ENCODE data around the gene BIRC5. TPM values are rescaled to one million over a fixed set of nuclear protein-coding genes. Genes with fewer than 3 reads are reported as not detected.

Gene BIRC5
- total and polyA plus RNA-seq, 8 donors, result 4.8 to 43.4 (median 23.7) TPM

GRCh38 chr17:78182504-78182903 lies 31.5 kb upstream of the BIRC5 start:
- Histone ChIP-seq H3K27ac (no peak overlapping the region), H3K27me3 (no peaks in the 10 kb centered on the region), H3K36me3 (no peaks in the 10 kb centered on the region), H3K9me3 (no peaks in the 10 kb centered on the region), H3K4me3 (no peak overlapping the region), H3K4me1 (peaks cover 0 to 54% of the 10 kb centered on the region in 2 donors)
- no peak for DNase-seq
- intact Hi-C loops (cut with DNase I), result no loop called here
- TF ChIP-seq CTCF (IDR thresholded peaks at IDR 0.05), result no peak
- ATAC-seq, result no peak

GRCh38 chr17:78183916-78184315 lies 30.1 kb upstream of the BIRC5 start:
- intact Hi-C loops (cut with DNase I), result no loop called here
- Histone ChIP-seq H3K4me1 (peaks cover 6 to 62% of the 10 kb centered on the region in 2 donors), H3K9me3 (no peaks in the 10 kb centered on the region), H3K27ac (no peak overlapping the region), H3K36me3 (no peaks in the 10 kb centered on the region), H3K4me3 (no peak overlapping the region), H3K27me3 (no peaks in the 10 kb centered on the region)
- ATAC-seq (no peak), DNase-seq (no peak)
- no peak for TF ChIP-seq CTCF (IDR thresholded peaks at IDR 0.05)

GRCh38 chr17:78184351-78184750 lies 29.7 kb upstream of the BIRC5 start:
- H3K27me3 ChIP-seq, result no peaks in the 10 kb centered on the region
- peak overlapping the region; percentile 13 to 18 for H3K27ac ChIP-seq
- no peaks in the 10 kb centered on the region for H3K36me3 ChIP-seq
- DNase-seq (no peak), ATAC-seq (no peak)
- intact Hi-C loops (cut with DNase I), result no loop called here
- no peaks in the 10 kb centered on the region for H3K9me3 ChIP-seq
- TF ChIP-seq CTCF (IDR thresholded peaks at IDR 0.05), result no peak
- peak overlapping the region in 1 of 2 donors; percentile 11 for H3K4me3 ChIP-seq
- H3K4me1 ChIP-seq, result peaks cover 6 to 62% of the 10 kb centered on the region in 2 donors

- peak overlapping the region; percentile 13 to 18 for H3K27ac ChIP-seq
- H3K9me3 ChIP-seq, result no peaks in the 10 kb centered on the region
- intact Hi-C loops (cut with DNase I), result no loop called here
- peaks cover 6 to 59% of the 10 kb centered on the region in 2 donors for H3K4me1 ChIP-seq
- peak overlapping the region in 1 of 2 donors; percentile 11 for H3K4me3 ChIP-seq
- no peak for TF ChIP-seq CTCF (IDR thresholded peaks at IDR 0.05)
- no peaks in the 10 kb centered on the region for H3K36me3 ChIP-seq
- H3K27me3 ChIP-seq, result no peaks in the 10 kb centered on the region
- ATAC-seq (peak; percentile 19), DNase-seq (peak in 1 of 4 donors; percentile 49)
These were observed 29.2 kb upstream of the BIRC5 start for GRCh38 chr17:78184868-78185267.

GRCh38 chr17:78185981-78186691 lies 27.9 kb upstream of the BIRC5 start:
- peak overlapping the region in 1 of 2 donors; percentile 53 for H3K4me3 ChIP-seq
- no peak for TF ChIP-seq CTCF (IDR thresholded peaks at IDR 0.05)
- H3K9me3 ChIP-seq, result no peaks in the 10 kb centered on the region
- intact Hi-C loops (cut with DNase I), result no loop called here
- peak overlapping the region in 1 of 2 donors; percentile 23 for H3K27ac ChIP-seq
- DNase-seq (peak in 2 of 4 donors; percentile 77 to 85), ATAC-seq (peak; percentile 55)
- H3K4me1 ChIP-seq, result peaks cover 6 to 49% of the 10 kb centered on the region in 2 donors
- peaks cover 0 to 6% of the 10 kb centered on the region in 2 donors for H3K36me3 ChIP-seq
- H3K27me3 ChIP-seq, result no peaks in the 10 kb centered on the region

Measured in left lung (tissue), 10 donors.